DOHH2 (cell line): ENCODE measurements around the gene KRT2.

Source experiments
- CTCF ChIP-seq: fragments of 200-600 bp; sonication (generic); IDR thresholded peaks from one replicate; pipeline ENCODE4 v1.5.1; 2014; ENCODE audit warnings: antibody characterized with exemption, mild to moderate bottlenecking, low read depth, low read length; ENCODE audit not compliant: poor library complexity, severe bottlenecking
- EZH2phosphoT487 ChIP-seq: fragments of 200-600 bp; sonication (generic); IDR thresholded peaks from 2 replicates; pipeline ENCODE4 v1.6.1; 2017; ENCODE audit warnings: borderline replicate concordance, mild to moderate bottlenecking, antibody characterized with exemption, low read length, moderate library complexity, mixed read lengths

GRCh38 chr12:52683575-52684300 is 31.7 kb upstream of the KRT2 start:
- TF ChIP-seq CTCF (no peak), EZH2phosphoT487 (no peak)
